ENCODE measurements around the gene OR5K1. TPM values are rescaled to one million over a fixed set of nuclear protein-coding genes. Genes with fewer than 3 reads are reported as not detected.

The OR5K1 gene
- total RNA-seq = not detected in 2 replicates

GRCh38 chr3:98462901-98463300 lies at the start of gene OR5K1:
OR5K1 (plus strand) TSS chr3:98463201; CDS start chr3:98469577, 6,376 bp downstream.

GRCh38 chr3:98497381-98497780 lies 34.4 kb downstream of the OR5K1 start, which contains the start of gene OR5K2:
OR5K2 (plus strand) TSS chr3:98497681; CDS start chr3:98497681, 0 bp downstream.

Other genes with a start within 250 kb of the OR5K1 start
- not detected in 2 replicates for gene OR5H6, start 199.0 kb upstream of the OR5K1 start, total RNA-seq
- gene OR5H2, start 180.7 kb upstream of the OR5K1 start, total RNA-seq = not detected in 2 replicates
- not detected in 2 replicates for gene OR5K4, start 109.3 kb upstream of the OR5K1 start, total RNA-seq
- gene OR5K3, start 72.5 kb upstream of the OR5K1 start, total RNA-seq = not detected in 2 replicates
- not detected in 2 replicates for gene OR5K2, start 34.5 kb downstream of the OR5K1 start, total RNA-seq
- gene CLDND1, start 59.7 kb downstream of the OR5K1 start, total RNA-seq = 59.5 and 59.7 TPM in 2 replicates
- not detected in 2 replicates for gene GPR15, start 68.8 kb downstream of the OR5K1 start, total RNA-seq
- gene CPOX, start 130.4 kb downstream of the OR5K1 start, total RNA-seq = 24.3 and 35.8 TPM in 2 replicates